ENCODE measurements around the gene PRPF6. TPM values are rescaled to one million over a fixed set of nuclear protein-coding genes. Genes with fewer than 3 reads are reported as not detected.

The PRPF6 gene
- total and polyA plus RNA-seq, 2 of the 13 experiments (the other 11 are each of a cell fraction or from before 2014, with no cell fraction given) = 63.7 to 101 TPM

GRCh38 chr20:64035933-64036345 is 55.0 kb downstream of the PRPF6 start, which contains the start of gene C20orf204 (continued):
- no peak for TF ChIP-seq NCOA5 (CRISPR knock-in tag; IDR thresholded peaks at IDR 0.05)
- no peak for TF ChIP-seq TCF12 (IDR thresholded peaks at IDR 0.05)
- TF ChIP-seq TCF12 (CRISPR knock-in tag; IDR thresholded peaks at IDR 0.05) = no peak; the same call in 1 of the 2 replicates
- TF ChIP-seq ETV5 (CRISPR knock-in tag; IDR thresholded peaks at IDR 0.05; ENCODE audit: borderline replicate concordance) = peak; percentile 52
- peak; percentile 69; the same call in 1 of the 2 replicates for TF ChIP-seq SSRP1 (CRISPR knock-in tag; IDR thresholded peaks at IDR 0.05)
- peak; percentile 94; the same call in 1 of the 2 replicates for TF ChIP-seq ZNF567 (CRISPR knock-in tag; IDR thresholded peaks at IDR 0.05; ENCODE audit: borderline replicate concordance)
- TF ChIP-seq, protein P1, sequence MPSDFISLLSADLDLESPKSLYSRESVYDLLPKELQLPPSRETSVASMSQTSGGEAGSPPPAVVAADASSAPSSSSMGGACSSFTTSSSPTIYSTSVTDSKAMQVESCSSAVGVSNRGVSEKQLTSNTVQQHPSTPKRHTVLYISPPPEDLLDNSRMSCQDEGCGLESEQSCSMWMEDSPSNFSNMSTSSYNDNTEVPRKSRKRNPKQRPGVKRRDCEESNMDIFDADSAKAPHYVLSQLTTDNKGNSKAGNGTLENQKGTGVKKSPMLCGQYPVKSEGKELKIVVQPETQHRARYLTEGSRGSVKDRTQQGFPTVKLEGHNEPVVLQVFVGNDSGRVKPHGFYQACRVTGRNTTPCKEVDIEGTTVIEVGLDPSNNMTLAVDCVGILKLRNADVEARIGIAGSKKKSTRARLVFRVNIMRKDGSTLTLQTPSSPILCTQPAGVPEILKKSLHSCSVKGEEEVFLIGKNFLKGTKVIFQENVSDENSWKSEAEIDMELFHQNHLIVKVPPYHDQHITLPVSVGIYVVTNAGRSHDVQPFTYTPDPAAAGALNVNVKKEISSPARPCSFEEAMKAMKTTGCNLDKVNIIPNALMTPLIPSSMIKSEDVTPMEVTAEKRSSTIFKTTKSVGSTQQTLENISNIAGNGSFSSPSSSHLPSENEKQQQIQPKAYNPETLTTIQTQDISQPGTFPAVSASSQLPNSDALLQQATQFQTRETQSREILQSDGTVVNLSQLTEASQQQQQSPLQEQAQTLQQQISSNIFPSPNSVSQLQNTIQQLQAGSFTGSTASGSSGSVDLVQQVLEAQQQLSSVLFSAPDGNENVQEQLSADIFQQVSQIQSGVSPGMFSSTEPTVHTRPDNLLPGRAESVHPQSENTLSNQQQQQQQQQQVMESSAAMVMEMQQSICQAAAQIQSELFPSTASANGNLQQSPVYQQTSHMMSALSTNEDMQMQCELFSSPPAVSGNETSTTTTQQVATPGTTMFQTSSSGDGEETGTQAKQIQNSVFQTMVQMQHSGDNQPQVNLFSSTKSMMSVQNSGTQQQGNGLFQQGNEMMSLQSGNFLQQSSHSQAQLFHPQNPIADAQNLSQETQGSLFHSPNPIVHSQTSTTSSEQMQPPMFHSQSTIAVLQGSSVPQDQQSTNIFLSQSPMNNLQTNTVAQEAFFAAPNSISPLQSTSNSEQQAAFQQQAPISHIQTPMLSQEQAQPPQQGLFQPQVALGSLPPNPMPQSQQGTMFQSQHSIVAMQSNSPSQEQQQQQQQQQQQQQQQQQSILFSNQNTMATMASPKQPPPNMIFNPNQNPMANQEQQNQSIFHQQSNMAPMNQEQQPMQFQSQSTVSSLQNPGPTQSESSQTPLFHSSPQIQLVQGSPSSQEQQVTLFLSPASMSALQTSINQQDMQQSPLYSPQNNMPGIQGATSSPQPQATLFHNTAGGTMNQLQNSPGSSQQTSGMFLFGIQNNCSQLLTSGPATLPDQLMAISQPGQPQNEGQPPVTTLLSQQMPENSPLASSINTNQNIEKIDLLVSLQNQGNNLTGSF (CRISPR knock-in tag; IDR thresholded peaks at IDR 0.05) = no peak
- TF ChIP-seq, protein P2, sequence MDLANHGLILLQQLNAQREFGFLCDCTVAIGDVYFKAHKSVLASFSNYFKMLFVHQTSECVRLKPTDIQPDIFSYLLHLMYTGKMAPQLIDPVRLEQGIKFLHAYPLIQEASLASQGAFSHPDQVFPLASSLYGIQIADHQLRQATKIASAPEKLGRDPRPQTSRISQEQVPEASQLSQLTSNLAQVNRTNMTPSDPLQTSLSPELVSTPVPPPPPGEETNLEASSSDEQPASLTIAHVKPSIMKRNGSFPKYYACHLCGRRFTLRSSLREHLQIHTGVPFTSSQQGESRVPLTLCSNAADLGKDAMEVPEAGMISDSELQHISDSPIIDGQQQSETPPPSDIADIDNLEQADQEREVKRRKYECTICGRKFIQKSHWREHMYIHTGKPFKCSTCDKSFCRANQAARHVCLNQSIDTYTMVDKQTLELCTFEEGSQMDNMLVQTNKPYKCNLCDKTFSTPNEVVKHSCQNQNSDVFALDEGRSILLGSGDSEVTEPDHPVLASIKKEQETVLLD (CRISPR knock-in tag; IDR thresholded peaks at IDR 0.05; ENCODE audit: low read depth) = peak; percentile 83
- TF ChIP-seq SIX4 (CRISPR knock-in tag; IDR thresholded peaks at IDR 0.05) = no peak; the same call in 1 of the 2 replicates
- no peak for TF ChIP-seq ZNF17 (CRISPR knock-in tag; IDR thresholded peaks at IDR 0.05)
- TF ChIP-seq ZBTB46 (CRISPR knock-in tag; IDR thresholded peaks at IDR 0.05; ENCODE audit: borderline replicate concordance) = no peak; the same call in 1 of the 2 replicates
- TF ChIP-seq, protein P3, sequence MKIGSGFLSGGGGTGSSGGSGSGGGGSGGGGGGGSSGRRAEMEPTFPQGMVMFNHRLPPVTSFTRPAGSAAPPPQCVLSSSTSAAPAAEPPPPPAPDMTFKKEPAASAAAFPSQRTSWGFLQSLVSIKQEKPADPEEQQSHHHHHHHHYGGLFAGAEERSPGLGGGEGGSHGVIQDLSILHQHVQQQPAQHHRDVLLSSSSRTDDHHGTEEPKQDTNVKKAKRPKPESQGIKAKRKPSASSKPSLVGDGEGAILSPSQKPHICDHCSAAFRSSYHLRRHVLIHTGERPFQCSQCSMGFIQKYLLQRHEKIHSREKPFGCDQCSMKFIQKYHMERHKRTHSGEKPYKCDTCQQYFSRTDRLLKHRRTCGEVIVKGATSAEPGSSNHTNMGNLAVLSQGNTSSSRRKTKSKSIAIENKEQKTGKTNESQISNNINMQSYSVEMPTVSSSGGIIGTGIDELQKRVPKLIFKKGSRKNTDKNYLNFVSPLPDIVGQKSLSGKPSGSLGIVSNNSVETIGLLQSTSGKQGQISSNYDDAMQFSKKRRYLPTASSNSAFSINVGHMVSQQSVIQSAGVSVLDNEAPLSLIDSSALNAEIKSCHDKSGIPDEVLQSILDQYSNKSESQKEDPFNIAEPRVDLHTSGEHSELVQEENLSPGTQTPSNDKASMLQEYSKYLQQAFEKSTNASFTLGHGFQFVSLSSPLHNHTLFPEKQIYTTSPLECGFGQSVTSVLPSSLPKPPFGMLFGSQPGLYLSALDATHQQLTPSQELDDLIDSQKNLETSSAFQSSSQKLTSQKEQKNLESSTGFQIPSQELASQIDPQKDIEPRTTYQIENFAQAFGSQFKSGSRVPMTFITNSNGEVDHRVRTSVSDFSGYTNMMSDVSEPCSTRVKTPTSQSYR (CRISPR knock-in tag; IDR thresholded peaks at IDR 0.05; ENCODE audit: borderline replicate concordance) = peak; percentile 96
- no peak for TF ChIP-seq SP4 (CRISPR knock-in tag; IDR thresholded peaks at IDR 0.05)
- TF ChIP-seq, protein P4, sequence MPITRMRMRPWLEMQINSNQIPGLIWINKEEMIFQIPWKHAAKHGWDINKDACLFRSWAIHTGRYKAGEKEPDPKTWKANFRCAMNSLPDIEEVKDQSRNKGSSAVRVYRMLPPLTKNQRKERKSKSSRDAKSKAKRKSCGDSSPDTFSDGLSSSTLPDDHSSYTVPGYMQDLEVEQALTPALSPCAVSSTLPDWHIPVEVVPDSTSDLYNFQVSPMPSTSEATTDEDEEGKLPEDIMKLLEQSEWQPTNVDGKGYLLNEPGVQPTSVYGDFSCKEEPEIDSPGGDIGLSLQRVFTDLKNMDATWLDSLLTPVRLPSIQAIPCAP (CRISPR knock-in tag; IDR thresholded peaks at IDR 0.05; ENCODE audit: low read depth) = no peak; the same call in 1 of the 2 replicates
- TF ChIP-seq ZNF451 (CRISPR knock-in tag; IDR thresholded peaks at IDR 0.05) = peak; percentile 19; the same call in 1 of the 2 replicates
- peak; percentile 81; the same call in 1 of the 2 replicates for TF ChIP-seq KLF11 (CRISPR knock-in tag; IDR thresholded peaks at IDR 0.05)
- TF ChIP-seq BHLHE40 (IDR thresholded peaks at IDR 0.05; ENCODE audit: low read length) = no peak
- TF ChIP-seq SIN3B (IDR thresholded peaks at IDR 0.05; ENCODE audit: low read length) = no peak
- TF ChIP-seq ZNF121 (CRISPR knock-in tag; IDR thresholded peaks at IDR 0.05) = peak; percentile 53; the same call in 1 of the 2 replicates

Data from HepG2 (cell line).